EL (cell line): ENCODE data around the gene IRF4.

Experiments
- DNase-seq: peaks from one replicate; pipeline ENCODE4 v3.0.0-alpha.2; 2016

The IRF4 gene

GRCh38 chr6:353642-354614, 37.6 kb upstream of the IRF4 start:
- DNase-seq = no peak

- DNase-seq = no peak
Observed at GRCh38 chr6:354631-355280, 36.8 kb upstream of the IRF4 start.

GRCh38 chr6:355373-356208, 36.0 kb upstream of the IRF4 start:
- no peak for DNase-seq

GRCh38 chr6:356828-357251, 34.7 kb upstream of the IRF4 start:
- no peak for DNase-seq

GRCh38 chr6:357261-357790, 34.2 kb upstream of the IRF4 start:
- DNase-seq = no peak

- DNase-seq = no peak
Observed at GRCh38 chr6:357791-358341, 33.7 kb upstream of the IRF4 start.

GRCh38 chr6:358432-358831, 33.1 kb upstream of the IRF4 start:
- DNase-seq = no peak

- DNase-seq = no peak
Observed at GRCh38 chr6:358847-359246, 32.7 kb upstream of the IRF4 start.

GRCh38 chr6:359261-360035, 32.1 kb upstream of the IRF4 start:
- DNase-seq = no peak

- no peak for DNase-seq
Observed at GRCh38 chr6:360349-360748, 31.2 kb upstream of the IRF4 start.

GRCh38 chr6:360764-361373, 30.7 kb upstream of the IRF4 start:
- no peak for DNase-seq

GRCh38 chr6:361411-362132, 30.0 kb upstream of the IRF4 start:
- DNase-seq = no peak

GRCh38 chr6:362231-362923, 29.2 kb upstream of the IRF4 start:
- no peak for DNase-seq

GRCh38 chr6:362924-363249, 28.7 kb upstream of the IRF4 start:
- no peak for DNase-seq

GRCh38 chr6:363291-363690, 28.3 kb upstream of the IRF4 start:
- no peak for DNase-seq

GRCh38 chr6:363909-364308, 27.6 kb upstream of the IRF4 start:
- DNase-seq = no peak

- no peak for DNase-seq
Observed at GRCh38 chr6:364609-365540, 26.7 kb upstream of the IRF4 start.

GRCh38 chr6:365835-366234, 25.7 kb upstream of the IRF4 start:
- no peak for DNase-seq
